Measurements from ENCODE around the gene EFL1. TPM values are rescaled to one million over a fixed set of nuclear protein-coding genes. Genes with fewer than 3 reads are reported as not detected.

The EFL1 gene

DNA sequence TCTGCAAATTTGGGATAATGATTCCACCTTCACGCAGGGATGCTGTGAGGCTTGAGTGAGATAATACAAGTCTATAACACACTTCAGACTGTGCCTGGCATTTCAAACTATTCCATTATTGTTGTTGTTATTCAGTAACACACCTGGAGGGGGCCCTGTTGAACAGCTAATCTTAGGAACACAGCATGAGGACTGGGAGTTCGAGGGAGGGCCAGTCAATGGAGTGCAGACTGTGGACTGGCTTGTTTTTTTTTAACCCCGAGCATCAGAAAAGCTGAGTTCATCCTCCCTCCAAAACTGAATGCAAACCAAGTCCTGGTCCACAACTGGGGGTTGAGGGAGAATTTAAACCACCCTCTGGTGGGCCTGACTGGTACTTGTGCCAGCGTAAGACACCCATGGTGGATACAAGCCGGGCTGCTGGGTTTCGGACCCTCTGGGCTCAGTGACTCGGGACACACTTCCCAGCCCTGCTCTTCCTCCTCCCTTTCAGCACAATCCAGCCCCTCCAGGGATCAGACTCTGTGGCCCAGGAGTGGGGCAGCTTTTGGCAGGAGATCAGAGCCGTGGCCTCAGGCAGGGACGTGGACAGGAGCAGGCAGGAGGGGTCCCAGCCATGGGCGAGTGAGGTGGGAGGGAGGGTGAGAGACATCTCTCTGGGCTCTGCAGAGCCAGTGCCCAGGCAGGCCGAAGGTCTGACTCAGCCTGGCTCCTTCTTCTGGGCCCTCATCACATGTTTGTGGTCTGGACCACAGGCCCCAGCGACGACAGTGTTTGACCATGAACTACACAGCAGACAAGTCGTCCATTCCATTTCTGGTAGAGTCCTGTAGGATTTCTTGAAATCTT is 180.4 kb downstream of the EFL1 start:
- H3K27ac ChIP-seq (ENCODE audit: low read length, poor library complexity, severe bottlenecking), result no peak overlapping the region
- no peaks in the 10 kb centered on the region for H3K36me3 ChIP-seq (ENCODE audit: control insufficient read depth in 1 of 2, insufficient read depth in 2 of 2, low read depth in 1 of 2, low read length in 2 of 2)
- no peak overlapping the region for H3K4me3 ChIP-seq (ENCODE audit: insufficient read depth in 1 of 2, low read depth in 1 of 2, low read length in 2 of 2)
- DNase-seq, result peak; percentile 88
- no peak overlapping the region for H2BK5ac ChIP-seq (ENCODE audit: low read depth, low read length, poor library complexity, severe bottlenecking)
- no peak overlapping the region for H3K23ac ChIP-seq (ENCODE audit: low read length in 2 of 2)
- peak overlapping the region in 1 of 2 experiments; percentile 81 for H3K18ac ChIP-seq (ENCODE audit: low read depth in 1 of 2, low read length in 2 of 2)
- peaks cover 7 to 29% of the 10 kb centered on the region in 2 experiments for H3K27me3 ChIP-seq (ENCODE audit: control insufficient read depth in 1 of 2, insufficient read depth in 1 of 2, low read length in 2 of 2)
- peak overlapping the region; percentile 71 for H4K91ac ChIP-seq (ENCODE audit: low read length)
- H2BK120ac ChIP-seq (ENCODE audit: low read depth, low read length), result no peak overlapping the region
- 66% methylated on average over 7 of the region's 14 CpGs for whole genome bisulfite sequencing
- H2AK5ac ChIP-seq (ENCODE audit: low read length, severe bottlenecking), result no peak overlapping the region
- no peaks in the 10 kb centered on the region for H3K9me3 ChIP-seq (ENCODE audit: control insufficient read depth, low read length)
- H3K4me2 ChIP-seq (ENCODE audit: low read length, poor library complexity, severe bottlenecking), result no peak overlapping the region
- H3K79me1 ChIP-seq (replicated peaks; ENCODE audit: low read length, poor library complexity, severe bottlenecking), result no peaks in the 10 kb centered on the region
- no peak overlapping the region for H3K9ac ChIP-seq (ENCODE audit: low read length)
- H2BK12ac ChIP-seq (ENCODE audit: low read length in 2 of 2), result peak overlapping the region; percentile 45 to 70
- H3K4ac ChIP-seq (ENCODE audit: low read depth in 1 of 2, low read length in 2 of 2), result no peak overlapping the region
- H2AFZ ChIP-seq (ENCODE audit: low read depth, low read length), result peak overlapping the region; percentile 60
- H4K8ac ChIP-seq (ENCODE audit: low read length), result peak overlapping the region; percentile 33
- H3K4me1 ChIP-seq (ENCODE audit: control insufficient read depth, insufficient read depth, low read depth, low read length), result peaks cover 4% of the 10 kb centered on the region
- no peak overlapping the region for H2BK15ac ChIP-seq (ENCODE audit: low read depth, poor library complexity, severe bottlenecking)
- peak overlapping the region in 1 of 2 experiments; percentile 9 for H3K14ac ChIP-seq (ENCODE audit: low read length in 2 of 2)

DNA sequence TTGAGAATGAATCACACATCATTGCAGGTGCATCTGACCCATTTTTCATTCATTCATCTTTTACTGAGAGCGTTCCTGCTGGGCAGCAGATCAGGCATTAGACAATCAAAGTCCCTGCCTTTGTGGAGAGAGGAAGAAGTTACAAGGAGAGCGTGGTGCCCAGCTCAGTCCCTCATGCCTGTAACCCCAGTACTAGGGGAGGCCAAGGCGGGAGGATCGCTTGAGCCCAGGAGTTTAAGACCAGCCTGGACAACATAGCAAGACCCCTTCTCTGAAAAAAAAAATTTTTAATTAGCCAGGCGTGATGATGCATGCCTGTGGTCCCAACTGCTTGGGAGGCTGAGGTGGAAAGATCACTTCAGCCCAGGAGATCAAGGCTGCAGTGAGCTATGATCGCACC is 181.8 kb downstream of the EFL1 start:
- Histone ChIP-seq H3K4me2 (ENCODE audit: low read length, poor library complexity, severe bottlenecking) (no peak overlapping the region), H3K27ac (ENCODE audit: low read length, poor library complexity, severe bottlenecking) (no peak overlapping the region), H3K4me3 (ENCODE audit: insufficient read depth in 1 of 2, low read depth in 1 of 2, low read length in 2 of 2) (no peak overlapping the region), H4K8ac (ENCODE audit: low read length) (no peak overlapping the region), H2BK15ac (ENCODE audit: low read depth, poor library complexity, severe bottlenecking) (no peak overlapping the region), H4K91ac (ENCODE audit: low read length) (no peak overlapping the region), H3K9ac (ENCODE audit: low read length) (no peak overlapping the region), H2AFZ (ENCODE audit: low read depth, low read length) (no peak overlapping the region), H3K14ac (ENCODE audit: low read length in 2 of 2) (no peak overlapping the region), H3K27me3 (ENCODE audit: control insufficient read depth in 1 of 2, insufficient read depth in 1 of 2, low read length in 2 of 2) (peaks cover 10 to 32% of the 10 kb centered on the region in 2 experiments), H3K36me3 (ENCODE audit: control insufficient read depth in 1 of 2, insufficient read depth in 2 of 2, low read depth in 1 of 2, low read length in 2 of 2) (no peaks in the 10 kb centered on the region), H3K79me1 (replicated peaks; ENCODE audit: low read length, poor library complexity, severe bottlenecking) (no peaks in the 10 kb centered on the region), H2BK5ac (ENCODE audit: low read depth, low read length, poor library complexity, severe bottlenecking) (no peak overlapping the region), H3K4me1 (ENCODE audit: control insufficient read depth, insufficient read depth, low read depth, low read length) (peaks cover 4% of the 10 kb centered on the region), H3K9me3 (ENCODE audit: control insufficient read depth, low read length) (no peaks in the 10 kb centered on the region), H2BK120ac (ENCODE audit: low read depth, low read length) (no peak overlapping the region), H3K23ac (ENCODE audit: low read length in 2 of 2) (no peak overlapping the region), H3K18ac (ENCODE audit: low read depth in 1 of 2, low read length in 2 of 2) (no peak overlapping the region), H2BK12ac (ENCODE audit: low read length in 2 of 2) (no peak overlapping the region), H2AK5ac (ENCODE audit: low read length, severe bottlenecking) (no peak overlapping the region), H3K4ac (ENCODE audit: low read depth in 1 of 2, low read length in 2 of 2) (no peak overlapping the region)
- no peak for DNase-seq
- 89% methylated on average over 4 of the region's 6 CpGs for WGBS

Small RNAs within 50 kb of the gene (small RNA-seq; reads per million reads assigned to genes)
- gene RNU1-77P (ENCODE audit: low read depth), result not detected
